GM10266 (cell line): ENCODE results near the gene ATP8A2.

Experiments used
- DNase-seq: peaks from one replicate; pipeline ENCODE4 v3.0.0; 2012; ENCODE audit errors: extremely low spot score
- TF ChIP-seq, protein P1 (sequence below): IDR thresholded peaks from 2 replicates; pipeline ENCODE4 v1.5.1; 2012; ENCODE audit warnings: mild to moderate bottlenecking, low read depth; ENCODE audit not compliant: control insufficient read depth, insufficient read depth; ENCODE audit errors: missing control alignments

ATP8A2 gene

DNA sequence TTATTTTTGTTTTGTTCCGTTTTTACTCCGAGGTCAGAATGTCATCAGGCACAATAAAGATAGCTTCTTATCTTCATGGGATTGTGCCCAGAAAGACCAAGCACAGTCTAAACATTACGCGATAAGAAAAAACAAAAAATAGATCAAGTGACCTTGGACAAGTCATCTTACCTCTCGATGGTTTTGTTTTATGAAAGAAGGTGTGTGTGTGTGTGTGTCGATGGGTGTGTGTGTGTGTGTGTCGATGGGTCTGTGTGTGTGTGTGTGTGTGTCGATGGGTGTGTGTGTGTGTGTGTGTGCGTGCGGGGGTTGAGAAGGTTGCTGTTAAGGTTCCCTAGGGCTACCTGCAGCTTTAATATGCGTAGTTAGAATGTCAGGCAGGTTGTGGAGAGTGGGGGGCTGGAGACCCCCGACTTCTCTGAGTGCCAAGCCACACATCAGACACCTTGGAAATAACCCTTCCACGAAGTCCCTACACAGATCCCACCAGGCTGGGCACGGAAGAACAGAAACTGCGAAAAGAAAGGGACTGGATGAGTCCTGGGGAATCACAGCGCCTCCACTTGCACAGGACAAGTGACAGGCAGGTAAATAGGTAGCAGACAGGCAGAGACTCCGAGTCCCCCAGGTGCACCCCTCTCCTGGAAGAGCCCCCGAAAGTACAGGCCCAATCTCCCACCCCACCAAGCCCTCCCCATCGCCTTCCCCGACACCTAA, 458 bp upstream of the ATP8A2 start:
- DNase-seq, result peak; percentile 20
- TF ChIP-seq, protein P1, sequence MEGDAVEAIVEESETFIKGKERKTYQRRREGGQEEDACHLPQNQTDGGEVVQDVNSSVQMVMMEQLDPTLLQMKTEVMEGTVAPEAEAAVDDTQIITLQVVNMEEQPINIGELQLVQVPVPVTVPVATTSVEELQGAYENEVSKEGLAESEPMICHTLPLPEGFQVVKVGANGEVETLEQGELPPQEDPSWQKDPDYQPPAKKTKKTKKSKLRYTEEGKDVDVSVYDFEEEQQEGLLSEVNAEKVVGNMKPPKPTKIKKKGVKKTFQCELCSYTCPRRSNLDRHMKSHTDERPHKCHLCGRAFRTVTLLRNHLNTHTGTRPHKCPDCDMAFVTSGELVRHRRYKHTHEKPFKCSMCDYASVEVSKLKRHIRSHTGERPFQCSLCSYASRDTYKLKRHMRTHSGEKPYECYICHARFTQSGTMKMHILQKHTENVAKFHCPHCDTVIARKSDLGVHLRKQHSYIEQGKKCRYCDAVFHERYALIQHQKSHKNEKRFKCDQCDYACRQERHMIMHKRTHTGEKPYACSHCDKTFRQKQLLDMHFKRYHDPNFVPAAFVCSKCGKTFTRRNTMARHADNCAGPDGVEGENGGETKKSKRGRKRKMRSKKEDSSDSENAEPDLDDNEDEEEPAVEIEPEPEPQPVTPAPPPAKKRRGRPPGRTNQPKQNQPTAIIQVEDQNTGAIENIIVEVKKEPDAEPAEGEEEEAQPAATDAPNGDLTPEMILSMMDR, result no peak

DNA sequence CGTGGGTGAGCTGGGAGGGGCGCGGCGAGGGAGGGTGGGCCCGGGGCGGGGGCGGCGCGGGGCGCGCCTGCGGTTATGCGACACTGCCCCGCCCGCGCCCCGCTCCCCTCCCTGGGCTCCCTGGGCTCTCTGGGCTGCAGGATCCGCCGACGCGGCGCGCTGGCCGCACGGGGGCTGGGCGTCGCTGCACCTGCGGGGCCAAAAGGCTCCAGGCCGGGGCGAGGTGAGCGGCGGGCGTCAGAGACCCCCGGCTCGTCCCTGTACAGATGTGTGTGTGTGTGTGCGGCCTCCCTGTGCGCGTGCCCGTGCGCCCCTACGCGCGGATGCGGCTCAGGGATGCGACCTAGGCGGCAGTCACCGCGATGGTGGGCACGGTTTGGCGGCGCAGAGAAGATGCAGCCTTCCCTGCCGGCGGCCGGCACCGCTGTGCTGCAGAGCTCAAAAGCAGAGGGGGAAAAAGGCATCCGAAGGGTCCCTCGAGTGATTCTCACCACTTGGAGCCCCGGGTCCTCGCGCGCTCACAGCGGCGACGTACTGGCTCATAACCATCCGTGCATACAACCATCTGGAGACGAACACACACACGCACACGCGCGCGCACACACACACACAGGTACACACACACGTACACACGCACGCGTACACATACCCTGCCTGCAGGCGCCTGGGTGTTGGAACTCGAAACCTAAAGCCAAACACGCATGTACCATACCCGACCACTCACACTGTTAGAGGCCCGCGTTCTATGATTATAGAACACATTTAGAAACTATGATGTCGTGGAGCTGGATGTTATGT, 709 bp downstream of the ATP8A2 start:
- DNase-seq, result peak; percentile 19
- TF ChIP-seq, protein P1, result no peak

DNA sequence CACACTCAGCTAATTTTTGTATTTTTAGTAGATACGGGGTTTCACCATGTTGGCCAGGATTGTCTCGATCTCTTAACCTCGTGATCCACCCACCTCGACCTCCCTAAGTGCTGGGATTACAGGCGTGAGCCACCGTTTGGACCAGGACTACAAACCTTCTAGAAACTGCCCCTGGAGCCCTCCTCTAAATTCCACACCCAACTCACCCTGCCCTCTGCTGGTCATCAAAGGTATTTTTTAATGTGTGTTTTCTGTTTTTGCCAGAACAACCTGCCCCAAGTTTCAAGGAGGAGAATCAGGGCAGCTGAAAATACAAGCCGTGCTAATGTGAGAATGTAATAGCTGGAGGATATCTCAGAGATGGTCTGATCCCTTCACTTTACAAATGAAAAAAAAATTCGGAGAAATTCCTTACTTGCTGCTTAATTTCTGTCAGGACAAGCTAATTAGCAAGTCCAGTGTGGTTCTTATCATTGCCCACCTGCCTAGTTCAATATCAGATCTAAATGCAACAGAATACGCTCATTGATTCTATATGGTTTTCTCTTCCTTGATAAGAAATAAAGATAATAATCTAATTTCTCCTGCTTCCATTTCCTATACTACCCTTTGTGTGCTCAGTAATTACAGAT, 4.1 kb downstream of the ATP8A2 start:
- peak; percentile 76 for DNase-seq
- TF ChIP-seq, protein P1, result peak; percentile 64

- TF ChIP-seq, protein P1, result no peak
Measured at GRCh38 chr13:25377244-25377962, 5.6 kb downstream of the ATP8A2 start.

DNA sequence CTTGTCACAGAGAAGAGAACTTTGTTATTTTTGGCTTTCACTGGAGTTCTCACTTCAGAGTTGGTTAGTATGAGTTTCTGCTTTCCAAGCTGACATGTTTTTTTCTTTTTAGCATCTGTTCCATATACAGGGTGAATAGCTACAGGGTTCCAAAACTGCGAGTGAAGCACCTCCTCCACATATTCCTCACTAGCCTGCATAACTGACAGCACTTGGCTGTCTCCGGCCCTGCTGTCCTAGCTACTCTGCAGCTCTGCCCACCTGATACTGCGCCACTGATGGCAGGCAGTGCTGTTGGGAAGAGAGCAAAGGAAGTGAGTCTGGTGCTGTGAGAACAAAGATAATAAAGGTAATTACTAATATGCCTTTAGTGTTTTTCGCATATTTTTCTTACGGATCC, 6.8 kb downstream of the ATP8A2 start:
- TF ChIP-seq, protein P1, result no peak
- DNase-seq, result no peak

More at GRCh38 chr13:25377244-25377962, 5.6 kb downstream of the ATP8A2 start:
- DNase-seq, result no peak

DNA sequence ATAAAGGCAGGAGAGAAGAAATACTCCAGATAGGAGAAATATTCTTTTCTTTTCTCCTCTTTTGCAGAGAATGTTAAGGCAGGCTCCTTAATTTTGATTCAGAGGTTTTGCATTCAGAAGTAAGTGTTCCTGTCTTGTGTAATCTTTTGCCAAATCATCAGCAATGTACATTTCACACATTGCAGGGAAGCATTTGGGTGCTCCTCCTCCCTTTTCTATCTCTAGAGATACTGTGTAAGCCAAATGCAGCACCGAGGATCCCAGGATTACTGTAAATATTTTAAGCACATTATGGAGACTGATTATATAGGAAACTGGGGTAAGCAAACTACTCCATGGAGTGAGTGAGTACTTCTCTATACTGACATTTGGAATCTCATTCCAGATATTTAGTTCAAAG, 7.2 kb downstream of the ATP8A2 start:
- TF ChIP-seq, protein P1, result no peak
- DNase-seq, result no peak
